Thymus (tissue), 11 donors: ENCODE results near the gene PCSK1. TPM values are rescaled to one million over a fixed set of nuclear protein-coding genes. Genes with fewer than 3 reads are reported as not detected.

Experiments
- DNase-seq, 9 donors: peaks; one replicate each; pipeline ENCODE4 v3.0.0-alpha.2; 2013; ENCODE audit warnings: low spot score in 9 of 9, low read depth in 6 of 9, missing footprints in 1 of 9
- H3K27ac ChIP-seq, 2 donors: one replicate each; pipeline ENCODE4 v1.5.1; 2013; ENCODE audit warnings: control low read depth in 1 of 2, low read depth in 1 of 2, low read length in 1 of 2, mild to moderate bottlenecking in 1 of 2, moderate library complexity in 1 of 2
- H3K27me3 ChIP-seq, 2 donors: one replicate each; pipeline ENCODE4 v1.5.1; 2013; ENCODE audit warnings: low read length in 1 of 2; ENCODE audit not compliant: control insufficient read depth in 2 of 2, insufficient read depth in 1 of 2
- H3K36me3 ChIP-seq, 2 donors: one replicate each; pipeline ENCODE4 v1.5.1; 2013; ENCODE audit warnings: low read length in 1 of 2, mild to moderate bottlenecking in 1 of 2, moderate library complexity in 1 of 2; ENCODE audit not compliant: control insufficient read depth in 2 of 2, insufficient read depth in 2 of 2
- H3K4me1 ChIP-seq, 2 donors: one replicate each; pipeline ENCODE4 v1.5.1; 2013; ENCODE audit warnings: low read length in 2 of 2; ENCODE audit not compliant: control insufficient read depth in 2 of 2, insufficient read depth in 2 of 2
- H3K4me3 ChIP-seq, 2 donors: one replicate each; pipeline ENCODE4 v1.5.1; 2013; ENCODE audit warnings: low read length in 2 of 2, control low read depth in 1 of 2, mild to moderate bottlenecking in 1 of 2
- H3K9me3 ChIP-seq, 2 donors: one replicate each; pipeline ENCODE4 v1.5.1; 2013; ENCODE audit warnings: low read length in 1 of 2, mild to moderate bottlenecking in 1 of 2; ENCODE audit not compliant: control insufficient read depth in 2 of 2, insufficient read depth in 1 of 2
- WGBS: extraction: QIAGEN DNeasy Blood & Tissue Kit; methylation state at CpG from one replicate; pipeline ENCODE4 v1.1.7; 2013; 5-methylcytosine and 5-hydroxymethylcytosine counted together
- polyA plus RNA-seq: library from polyadenylated mRNA; stranded (reverse); fragments of 200-250 nt; gene quantifications from one replicate; pipeline ENCODE4 v1.2.3, GENCODE V29; 2013
- total RNA-seq: library from RNA; stranded (reverse); fragments of 120-200 nt; gene quantifications from one replicate; pipeline ENCODE4 v1.2.4, GENCODE V29; 2013
- donor health status: healthy.

Gene PCSK1
- total and polyA plus RNA-seq, 2 donors = 0.09 to 0.48 TPM

- no peaks in the 10 kb centered on the region for H3K27me3 ChIP-seq
- WGBS = 67% methylated on average over 2 of the region's 2 CpGs
- H3K4me1 ChIP-seq = no peaks in the 10 kb centered on the region
Measured at GRCh38 chr5:96387616-96388015, 45.4 kb downstream of the PCSK1 start.

GRCh38 chr5:96385538-96385937, 47.5 kb downstream of the PCSK1 start:
- 93% methylated on average over 1 of the region's 1 CpG for WGBS
- no peak for DNase-seq
- H3K9me3 ChIP-seq = no peaks in the 10 kb centered on the region

More at GRCh38 chr5:96387616-96388015, 45.4 kb downstream of the PCSK1 start:
- H3K27ac ChIP-seq = no peak overlapping the region
- no peaks in the 10 kb centered on the region for H3K9me3 ChIP-seq
- H3K4me3 ChIP-seq = no peak overlapping the region
- DNase-seq = no peak
- H3K36me3 ChIP-seq = no peaks in the 10 kb centered on the region

GRCh38 chr5:96384353-96384752, 48.7 kb downstream of the PCSK1 start:
- Histone ChIP-seq H3K27ac (no peak overlapping the region), H3K4me3 (no peak overlapping the region), H3K9me3 (no peaks in the 10 kb centered on the region), H3K36me3 (no peaks in the 10 kb centered on the region), H3K4me1 (no peaks in the 10 kb centered on the region), H3K27me3 (no peaks in the 10 kb centered on the region)
- WGBS = 74% methylated on average over 3 of the region's 3 CpGs
- no peak for DNase-seq

More at GRCh38 chr5:96385538-96385937, 47.5 kb downstream of the PCSK1 start:
- Histone ChIP-seq H3K36me3 (no peaks in the 10 kb centered on the region), H3K27ac (no peak overlapping the region), H3K27me3 (no peaks in the 10 kb centered on the region), H3K4me3 (no peak overlapping the region), H3K4me1 (no peaks in the 10 kb centered on the region)

- H3K27ac ChIP-seq = no peak overlapping the region
- H3K27me3 ChIP-seq = no peaks in the 10 kb centered on the region
- WGBS = 39% methylated on average over 5 of the region's 5 CpGs
- H3K36me3 ChIP-seq = no peaks in the 10 kb centered on the region
- no peak overlapping the region for H3K4me3 ChIP-seq
- no peaks in the 10 kb centered on the region for H3K9me3 ChIP-seq
- DNase-seq = peak in 2 of 9 donors; percentile 16 to 33
- H3K4me1 ChIP-seq = no peaks in the 10 kb centered on the region
Measured at GRCh38 chr5:96381526-96381925, 51.5 kb downstream of the PCSK1 start.

GRCh38 chr5:96379896-96380295, 53.2 kb downstream of the PCSK1 start:
- no peaks in the 10 kb centered on the region for H3K4me1 ChIP-seq
- 97% methylated on average over 5 of the region's 5 CpGs for WGBS
- H3K36me3 ChIP-seq = no peaks in the 10 kb centered on the region
- no peaks in the 10 kb centered on the region for H3K9me3 ChIP-seq
- no peak for DNase-seq
- no peaks in the 10 kb centered on the region for H3K27me3 ChIP-seq
- H3K27ac ChIP-seq = no peak overlapping the region
- H3K4me3 ChIP-seq = no peak overlapping the region

- no peak overlapping the region for H3K27ac ChIP-seq
- no peaks in the 10 kb centered on the region for H3K36me3 ChIP-seq
- H3K9me3 ChIP-seq = no peaks in the 10 kb centered on the region
- no peaks in the 10 kb centered on the region for H3K4me1 ChIP-seq
- H3K4me3 ChIP-seq = no peak overlapping the region
- no peaks in the 10 kb centered on the region for H3K27me3 ChIP-seq
- DNase-seq = no peak
Measured at GRCh38 chr5:96377597-96377996, 55.5 kb downstream of the PCSK1 start.

- no peak overlapping the region for H3K4me3 ChIP-seq
- H3K27me3 ChIP-seq = no peaks in the 10 kb centered on the region
- H3K4me1 ChIP-seq = no peaks in the 10 kb centered on the region
- DNase-seq = no peak
- 47% methylated on average over 2 of the region's 2 CpGs for WGBS
- H3K27ac ChIP-seq = no peak overlapping the region
- no peaks in the 10 kb centered on the region for H3K36me3 ChIP-seq
- no peaks in the 10 kb centered on the region for H3K9me3 ChIP-seq
Measured at GRCh38 chr5:96377167-96377566, 55.9 kb downstream of the PCSK1 start.

GRCh38 chr5:96374653-96375052, 58.4 kb downstream of the PCSK1 start:
- H3K4me1 ChIP-seq = no peaks in the 10 kb centered on the region
- 91% methylated on average over 5 of the region's 5 CpGs for WGBS
- H3K36me3 ChIP-seq = no peaks in the 10 kb centered on the region
- H3K4me3 ChIP-seq = no peak overlapping the region
- H3K27me3 ChIP-seq = no peaks in the 10 kb centered on the region
- DNase-seq = no peak
- H3K27ac ChIP-seq = no peak overlapping the region
- H3K9me3 ChIP-seq = no peaks in the 10 kb centered on the region

- no peaks in the 10 kb centered on the region for H3K4me1 ChIP-seq
- no peaks in the 10 kb centered on the region for H3K27me3 ChIP-seq
- no peaks in the 10 kb centered on the region for H3K9me3 ChIP-seq
- no peak overlapping the region for H3K27ac ChIP-seq
- 89% methylated on average over 4 of the region's 4 CpGs for WGBS
- no peak overlapping the region for H3K4me3 ChIP-seq
- DNase-seq = no peak
- H3K36me3 ChIP-seq = no peaks in the 10 kb centered on the region
Measured at GRCh38 chr5:96373381-96373733, 59.7 kb downstream of the PCSK1 start.
